Stimulated activated effector memory CD8-positive, alpha-beta T cell treated with anti-CD3 and anti-CD28 coated beads, Interleukin-12 subunit alpha, Interleukin-12 subunit beta, amount 100 ng/mL, for 72 hours (primary cell): ENCODE measurements around the gene CST5.
"Not testable (repeated sequence)": the region's sequence is repeated elsewhere in the genome, so short reads cannot be mapped to it uniquely, and the experiment has no call there.

Source experiments
- ATAC-seq: fragments of 150-1000 bp; cut with Tn5 transposase; 2 replicates; pipeline ENCODE4 v1.10.0; 2021
- DNase-seq, 2 donors: peaks; one replicate each; pipeline ENCODE4 v3.0.0; 2021 to 2022; ENCODE audit warnings: low spot score in 2 of 2
- H3K27ac Mint-ChIP-seq: one replicate; pipeline ENCODE4 v1.8.0; 2022; ENCODE audit warnings: mild to moderate bottlenecking, mixed read lengths
- H3K36me3 Mint-ChIP-seq: one replicate; pipeline ENCODE4 v1.8.0; 2022; ENCODE audit warnings: mild to moderate bottlenecking, mixed read lengths
- H3K4me1 Mint-ChIP-seq: one replicate; pipeline ENCODE4 v1.8.0; 2022; ENCODE audit warnings: mixed read lengths
- H3K4me3 Mint-ChIP-seq: one replicate; pipeline ENCODE4 v1.8.0; 2022; ENCODE audit warnings: mild to moderate bottlenecking, mixed read lengths
- H3K9me3 Mint-ChIP-seq: one replicate; pipeline ENCODE4 v1.8.0; 2022; ENCODE audit warnings: mixed read lengths

CST5 gene

GRCh38 chr20:23914469-23914868 lies 34.9 kb upstream of the CST5 start:
- DNase-seq, H3K4me3 Mint-ChIP-seq, ATAC-seq, H3K27ac Mint-ChIP-seq, H3K36me3 Mint-ChIP-seq, H3K9me3 Mint-ChIP-seq: not testable (repeated sequence)
- peaks cover 30% of the 10 kb centered on the region for H3K4me1 Mint-ChIP-seq

GRCh38 chr20:23910210-23910609 lies 30.7 kb upstream of the CST5 start:
- H3K9me3 Mint-ChIP-seq = peaks cover 15% of the 10 kb centered on the region
- no peak for DNase-seq
- no peak for ATAC-seq
- no peak overlapping the region for H3K4me3 Mint-ChIP-seq
- H3K36me3 Mint-ChIP-seq = no peaks in the 10 kb centered on the region
- H3K27ac Mint-ChIP-seq = no peak overlapping the region
- H3K4me1 Mint-ChIP-seq = no peaks in the 10 kb centered on the region

GRCh38 chr20:23909390-23909789 lies 29.8 kb upstream of the CST5 start:
- Mint-ChIP-seq H3K36me3 (no peaks in the 10 kb centered on the region), H3K27ac (no peak overlapping the region), H3K4me3 (no peak overlapping the region), H3K4me1 (no peaks in the 10 kb centered on the region), H3K9me3 (peaks cover 15% of the 10 kb centered on the region)
- DNase-seq (no peak), ATAC-seq (no peak)

- ATAC-seq (no peak), DNase-seq (no peak)
- Mint-ChIP-seq H3K27ac (no peak overlapping the region), H3K4me3 (no peak overlapping the region), H3K4me1 (peaks cover 4% of the 10 kb centered on the region), H3K36me3 (no peaks in the 10 kb centered on the region), H3K9me3 (peaks cover 15% of the 10 kb centered on the region)
Measured at GRCh38 chr20:23907579-23907978, 28.0 kb upstream of the CST5 start.

DNA sequence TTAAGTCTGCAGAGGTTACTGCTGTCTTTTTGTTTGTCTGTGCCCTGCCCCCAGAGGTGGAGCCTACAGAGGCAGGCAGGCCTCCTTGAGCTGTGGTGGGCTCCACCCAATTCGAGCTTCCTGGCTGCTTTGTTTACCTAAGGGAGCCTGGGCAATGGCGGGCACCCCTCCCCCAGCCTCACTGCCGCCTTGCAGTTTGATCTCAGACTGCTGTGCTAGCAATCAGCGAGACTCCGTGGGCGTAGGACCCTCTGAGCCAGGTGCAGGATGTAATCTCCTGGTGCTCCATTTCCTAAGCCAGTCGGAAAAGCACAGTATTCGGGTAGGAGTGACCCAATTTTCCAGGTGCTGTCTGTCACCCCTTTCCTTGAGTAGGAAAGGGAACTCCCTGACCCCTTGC lies 22.8 kb upstream of the CST5 start:
- peak overlapping the region; percentile 57 for H3K4me3 Mint-ChIP-seq
- H3K4me1 Mint-ChIP-seq, ATAC-seq, H3K9me3 Mint-ChIP-seq, H3K36me3 Mint-ChIP-seq: not testable (repeated sequence)
- peak in 1 of 2 donors; percentile 47 for DNase-seq
- peak overlapping the region; percentile 60 for H3K27ac Mint-ChIP-seq

DNA sequence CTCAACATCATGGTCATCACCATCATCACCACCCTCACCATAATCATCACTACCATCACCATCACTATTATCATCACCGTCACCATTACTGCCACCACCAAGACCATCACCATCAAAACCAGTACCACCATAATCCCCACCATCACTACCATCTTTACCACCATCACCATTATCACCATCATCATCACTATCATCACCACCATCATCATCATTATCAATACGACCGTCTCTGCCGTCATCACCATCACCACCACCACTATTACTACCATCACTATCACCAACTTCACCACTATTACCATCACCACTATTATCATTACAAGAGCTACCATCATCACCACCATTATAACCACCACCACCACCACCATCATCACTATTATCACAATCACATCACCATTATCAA lies 11.3 kb upstream of the CST5 start:
- H3K9me3 Mint-ChIP-seq, H3K4me1 Mint-ChIP-seq, H3K36me3 Mint-ChIP-seq, H3K27ac Mint-ChIP-seq, ATAC-seq, DNase-seq, H3K4me3 Mint-ChIP-seq: not testable (repeated sequence)

- no peaks in the 10 kb centered on the region for H3K36me3 Mint-ChIP-seq
- ATAC-seq (peak; percentile 93), DNase-seq (peak; percentile 55 to 77)
- H3K4me1 Mint-ChIP-seq = no peaks in the 10 kb centered on the region
- H3K27ac Mint-ChIP-seq = no peak overlapping the region
- H3K9me3 Mint-ChIP-seq = no peaks in the 10 kb centered on the region
- H3K4me3 Mint-ChIP-seq = no peak overlapping the region
Measured at GRCh38 chr20:23889775-23890187, 10.2 kb upstream of the CST5 start.

- Mint-ChIP-seq H3K27ac (no peak overlapping the region), H3K36me3 (no peaks in the 10 kb centered on the region), H3K9me3 (no peaks in the 10 kb centered on the region), H3K4me3 (no peak overlapping the region), H3K4me1 (no peaks in the 10 kb centered on the region)
- DNase-seq = no peak
- no peak for ATAC-seq
Measured at GRCh38 chr20:23887856-23888255, 8.3 kb upstream of the CST5 start.

DNA sequence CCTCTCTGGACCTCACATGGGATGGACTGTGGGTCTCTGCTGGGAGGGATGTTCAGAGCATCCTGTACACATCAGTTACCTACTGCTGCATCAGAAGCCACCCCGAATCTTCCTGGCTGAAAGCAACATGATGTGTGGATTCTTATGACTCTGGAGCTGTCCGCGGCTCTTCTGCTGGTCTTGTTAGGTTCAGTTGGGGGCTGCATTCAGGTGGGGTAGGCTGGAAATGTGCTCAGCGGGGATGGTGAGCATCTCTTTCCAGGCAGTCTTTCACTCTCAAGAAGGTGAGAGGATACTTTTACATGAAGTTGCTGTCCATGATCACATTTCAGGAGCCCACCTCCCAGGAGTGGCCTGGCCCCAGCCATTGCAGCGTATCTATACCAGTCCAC lies 5.2 kb upstream of the CST5 start:
- Mint-ChIP-seq H3K4me1 (no peaks in the 10 kb centered on the region), H3K36me3 (no peaks in the 10 kb centered on the region), H3K4me3 (no peak overlapping the region), H3K9me3 (no peaks in the 10 kb centered on the region), H3K27ac (no peak overlapping the region)
- no peak for DNase-seq
- no peak for ATAC-seq

GRCh38 chr20:23884136-23884770 lies 4.7 kb upstream of the CST5 start:
- no peaks in the 10 kb centered on the region for H3K36me3 Mint-ChIP-seq
- ATAC-seq = no peak
- no peaks in the 10 kb centered on the region for H3K9me3 Mint-ChIP-seq
- H3K27ac Mint-ChIP-seq = no peak overlapping the region
- peak in 1 of 2 donors; percentile 37 for DNase-seq
- H3K4me3 Mint-ChIP-seq = no peak overlapping the region
- H3K4me1 Mint-ChIP-seq = no peaks in the 10 kb centered on the region

DNA sequence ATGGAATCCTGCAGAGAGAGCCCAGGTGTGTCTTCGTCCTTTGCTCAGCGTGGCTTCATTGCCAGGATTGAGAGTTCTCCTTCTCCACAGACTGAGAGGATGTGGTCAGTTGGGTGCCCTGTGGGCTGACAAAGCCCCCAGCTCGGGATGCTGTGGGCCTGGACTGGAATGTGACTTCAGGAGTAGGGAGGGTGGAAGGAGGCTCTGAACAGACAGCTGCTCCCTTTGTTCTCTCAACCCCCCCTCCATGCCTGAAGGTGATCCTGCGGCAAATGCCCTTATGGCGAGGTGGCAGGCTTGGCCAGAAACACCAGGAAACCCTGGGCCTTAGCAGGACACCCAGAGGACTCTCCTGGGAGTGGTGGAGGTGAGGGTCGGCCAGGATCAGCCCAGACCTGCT lies 1.8 kb upstream of the CST5 start:
- no peak overlapping the region for H3K4me3 Mint-ChIP-seq
- ATAC-seq (no peak), DNase-seq (no peak)
- no peaks in the 10 kb centered on the region for H3K36me3 Mint-ChIP-seq
- no peaks in the 10 kb centered on the region for H3K4me1 Mint-ChIP-seq
- no peak overlapping the region for H3K27ac Mint-ChIP-seq
- no peaks in the 10 kb centered on the region for H3K9me3 Mint-ChIP-seq

DNA sequence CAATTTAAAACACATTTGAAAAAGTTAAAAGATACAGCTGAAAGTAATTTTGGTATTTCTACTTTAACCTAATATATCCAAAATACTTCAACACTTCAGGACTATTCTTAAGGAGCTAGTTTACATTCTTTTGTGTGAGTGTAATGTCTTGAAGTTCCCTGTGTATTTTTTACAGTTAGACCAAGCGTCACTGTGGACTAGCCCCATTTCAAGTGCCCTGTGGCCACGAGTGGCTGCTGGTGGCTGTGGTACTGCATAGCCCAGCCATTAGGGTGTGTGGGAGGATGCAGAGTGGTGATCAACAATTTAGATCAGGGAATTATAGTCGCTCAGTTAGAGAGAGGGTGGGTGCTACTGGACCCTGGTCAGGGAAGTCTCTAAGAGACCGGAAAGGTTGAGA lies 869 bp upstream of the CST5 start:
- Mint-ChIP-seq H3K36me3 (no peaks in the 10 kb centered on the region), H3K4me3 (no peak overlapping the region), H3K9me3 (no peaks in the 10 kb centered on the region), H3K27ac (no peak overlapping the region), H3K4me1 (no peaks in the 10 kb centered on the region)
- ATAC-seq (no peak), DNase-seq (no peak)

- H3K36me3 Mint-ChIP-seq = no peaks in the 10 kb centered on the region
- no peaks in the 10 kb centered on the region for H3K4me1 Mint-ChIP-seq
- no peak overlapping the region for H3K27ac Mint-ChIP-seq
- no peak for DNase-seq
- H3K4me3 Mint-ChIP-seq = no peak overlapping the region
- no peaks in the 10 kb centered on the region for H3K9me3 Mint-ChIP-seq
- ATAC-seq = no peak
Measured at GRCh38 chr20:23879811-23880374, 345 bp upstream of the CST5 start.

GRCh38 chr20:23878787-23879186 lies 761 bp downstream of the CST5 start:
- no peak overlapping the region for H3K27ac Mint-ChIP-seq

DNA sequence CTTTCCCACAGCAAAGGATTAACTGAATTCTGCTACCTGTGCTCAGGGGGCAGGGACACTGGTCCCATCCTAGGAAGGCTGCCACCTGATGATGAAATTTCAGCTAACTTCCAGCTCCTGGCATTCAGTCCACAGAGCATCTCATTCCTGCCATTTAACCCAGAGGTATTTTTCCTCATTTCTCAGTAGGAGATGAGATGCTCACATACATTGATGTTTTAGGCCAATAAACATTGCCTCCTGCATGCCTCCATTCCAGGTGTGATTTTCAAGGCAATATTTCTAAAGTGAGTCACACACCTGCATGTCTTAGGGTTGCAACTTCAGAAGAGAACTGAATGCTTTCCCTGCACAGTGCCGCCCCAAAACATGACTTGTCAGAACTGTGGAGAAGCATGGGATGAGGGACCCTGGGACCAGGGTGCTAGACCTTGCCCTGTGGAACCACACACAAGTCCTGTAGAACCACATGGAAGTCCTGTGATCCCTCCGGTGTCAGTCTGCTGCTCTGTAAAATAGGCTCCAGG lies 1.5 kb downstream of the CST5 start:
- not testable (repeated sequence) for ATAC-seq, H3K36me3 Mint-ChIP-seq, H3K4me3 Mint-ChIP-seq, H3K9me3 Mint-ChIP-seq, H3K4me1 Mint-ChIP-seq, H3K27ac Mint-ChIP-seq
- DNase-seq = peak in 1 of 2 donors; percentile 36

More at GRCh38 chr20:23878787-23879186, 761 bp downstream of the CST5 start:
- Mint-ChIP-seq H3K4me3 (no peak overlapping the region), H3K4me1 (no peaks in the 10 kb centered on the region), H3K9me3 (no peaks in the 10 kb centered on the region), H3K36me3 (no peaks in the 10 kb centered on the region)
- ATAC-seq (no peak), DNase-seq (no peak)

DNA sequence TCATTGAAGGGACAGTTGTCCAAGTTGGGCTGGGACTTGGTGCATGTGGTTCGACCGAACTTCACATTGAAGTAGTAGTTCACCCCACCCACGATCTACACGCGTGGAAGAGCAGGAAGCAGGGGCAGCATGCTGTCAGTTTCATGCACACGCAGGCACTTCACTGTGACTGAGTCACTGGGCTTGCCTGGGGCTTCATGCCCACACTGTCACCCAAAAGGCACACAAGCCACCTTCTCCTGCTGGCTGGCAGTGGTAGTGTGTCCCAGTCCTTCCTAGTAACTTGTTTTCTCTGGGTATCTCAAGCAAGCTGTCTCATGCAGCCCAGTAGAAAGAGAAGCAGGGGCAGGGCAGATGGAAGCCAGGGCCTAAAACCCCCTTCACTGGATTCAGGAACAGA lies 2.0 kb downstream of the CST5 start:
- H3K4me3 Mint-ChIP-seq = no peak overlapping the region
- H3K36me3 Mint-ChIP-seq = no peaks in the 10 kb centered on the region
- ATAC-seq (no peak), DNase-seq (no peak)
- H3K9me3 Mint-ChIP-seq = no peaks in the 10 kb centered on the region
- H3K4me1 Mint-ChIP-seq = no peaks in the 10 kb centered on the region
- H3K27ac Mint-ChIP-seq = no peak overlapping the region
